B cell (primary cell): ENCODE measurements around the gene C12orf56. TPM values are rescaled to one million over a fixed set of nuclear protein-coding genes. Genes with fewer than 3 reads are reported as not detected.

Source experiments
- ATAC-seq: fragments of 200-7000 bp; cut with Tn5 transposase; one replicate; pipeline ENCODE4 v1.10.0; 2021; ENCODE audit warnings: low read depth, mild to moderate bottlenecking, moderate number of reproducible peaks, moderate library complexity
- CTCF ChIA-PET: fragments of 350-600 bp; sonication (Branson Sonifier 250); formaldehyde crosslinking; loops from one replicate; lab custom pipeline; 2021; ENCODE audit warnings: antibody characterized with exemption, inconsistent platforms; lab: Charles Lee
- POLR2A ChIA-PET: fragments of 350-600 bp; sonication (Branson Sonifier 250); formaldehyde crosslinking; loops from one replicate; lab custom pipeline; 2021; ENCODE audit warnings: antibody characterized with exemption; lab: Charles Lee
- DNase-seq: peaks from one replicate; pipeline ENCODE4 v3.0.0; 2013
- H2AFZ ChIP-seq: 2 replicates; pipeline ENCODE4 v1.6.1; 2012; ENCODE audit warnings: mild to moderate bottlenecking, low read depth, low read length; ENCODE audit not compliant: insufficient read depth, poor library complexity, severe bottlenecking
- H3K27ac ChIP-seq, 2 donors: 1 replicate in 1 of 2; 2 replicates in 1 of 2; pipeline ENCODE4 v1.5.1; 2012 to 2013; ENCODE audit warnings: low read length in 2 of 2, mild to moderate bottlenecking in 2 of 2, moderate library complexity in 1 of 2
- H3K27me3 ChIP-seq, 4 experiments: fragments of 200-600 bp in 1 of 4; sonication (generic) in 1 of 4; replicated peaks in 1 of 4; 1 replicate in 2 of 4; 2 replicates in 2 of 4; pipeline versions ENCODE4 v1.6.1 to v1.7.0; 2013 to 2016; ENCODE audit warnings: low read length in 3 of 4, mild to moderate bottlenecking in 2 of 4, mixed read lengths in 1 of 4, moderate library complexity in 1 of 4; ENCODE audit not compliant: insufficient read depth in 4 of 4, control insufficient read depth in 3 of 4; ENCODE audit errors: control extremely low read depth in 1 of 4
- H3K36me3 ChIP-seq, 2 experiments: replicated peaks in 1 of 2; 1 replicate in 1 of 2; 2 replicates in 1 of 2; pipeline versions ENCODE4 v1.6.1 to v1.7.1; 2013; ENCODE audit warnings: low read length in 1 of 2; ENCODE audit not compliant: insufficient read depth in 2 of 2, control insufficient read depth in 1 of 2; ENCODE audit errors: control extremely low read depth in 1 of 2, extremely low read depth in 1 of 2
- H3K4me1 ChIP-seq, 2 donors: fragments of 200-600 bp in 1 of 2; sonication (generic) in 1 of 2; 1 replicate in 1 of 2; 2 replicates in 1 of 2; pipeline versions ENCODE4 v1.5.1 to v1.6.1; 2013 to 2017; ENCODE audit warnings: low read length in 2 of 2; ENCODE audit not compliant: control insufficient read depth in 2 of 2, insufficient read depth in 2 of 2
- H3K4me2 ChIP-seq: replicated peaks from 2 replicates; pipeline ENCODE3; 2012; ENCODE audit warnings: mild to moderate bottlenecking, low read depth, low read length; ENCODE audit not compliant: poor library complexity, severe bottlenecking
- H3K4me3 ChIP-seq, 5 experiments: fragments of 200-600 bp in 1 of 5; sonication (generic) in 1 of 5; 1 replicate in 3 of 5; 2 replicates in 2 of 5; pipeline versions ENCODE4 v1.5.1 to v1.7.0; 2011 to 2016; ENCODE audit warnings: low read length in 4 of 5, mild to moderate bottlenecking in 4 of 5, low read depth in 2 of 5, control low read depth in 1 of 5, moderate library complexity in 1 of 5; ENCODE audit not compliant: insufficient read depth in 1 of 5; ENCODE audit errors: control extremely low read depth in 1 of 5, extremely low read depth in 1 of 5
- H3K79me2 ChIP-seq: fragments of 200-600 bp; sonication (generic); one replicate; pipeline ENCODE4 v1.6.0; 2016; ENCODE audit warnings: low read length; ENCODE audit not compliant: control insufficient read depth, insufficient read depth
- H3K9ac ChIP-seq: fragments of 200-600 bp; sonication (generic); 2 replicates; pipeline ENCODE4 v1.6.1; 2017; ENCODE audit warnings: mild to moderate bottlenecking, low read length, moderate library complexity
- H3K9me3 ChIP-seq, 3 donors: one replicate each; pipeline versions ENCODE4 v1.6.1 to v1.7.1; 2013; ENCODE audit warnings: low read length in 2 of 3; ENCODE audit not compliant: control insufficient read depth in 2 of 3, insufficient read depth in 1 of 3; ENCODE audit errors: control extremely low read depth in 1 of 3
- H4K20me1 ChIP-seq: 2 replicates; pipeline ENCODE4 v1.6.0; 2012; ENCODE audit warnings: mild to moderate bottlenecking, low read length; ENCODE audit not compliant: insufficient read depth, control insufficient read depth, poor library complexity, severe bottlenecking
- H3K27ac Mint-ChIP-seq: one replicate; pipeline ENCODE4 v1.8.0; 2021; ENCODE audit warnings: mixed read lengths
- H3K27me3 Mint-ChIP-seq: one replicate; pipeline ENCODE4 v1.8.0; 2021; ENCODE audit warnings: mixed read lengths
- H3K4me1 Mint-ChIP-seq: one replicate; pipeline ENCODE4 v1.8.0; 2021; ENCODE audit warnings: mixed read lengths
- H3K4me3 Mint-ChIP-seq: one replicate; pipeline ENCODE4 v1.8.0; 2021; ENCODE audit warnings: mixed read lengths
- H3K9me3 Mint-ChIP-seq: one replicate; pipeline ENCODE4 v1.8.0; 2022; ENCODE audit warnings: mixed read lengths; ENCODE audit not compliant: insufficient read depth
- CTCF ChIP-seq: fragments of 200-600 bp; IDR thresholded peaks from one replicate; pipeline ENCODE4 v1.8.0; 2022; ENCODE audit warnings: antibody characterized with exemption, mild to moderate bottlenecking
- EZH2 ChIP-seq: IDR thresholded peaks from 2 replicates; pipeline ENCODE4 v1.6.1; 2012; ENCODE audit warnings: borderline replicate concordance, low read depth, mild to moderate bottlenecking, moderate library complexity, low read length; ENCODE audit not compliant: insufficient read depth, poor library complexity, severe bottlenecking
- WGBS: methylation state at CpG from one replicate; pipeline ENCODE4 v1.1.5; 2013; ENCODE audit warnings: missing lambda C conversion rate; ENCODE audit not compliant: insufficient coverage; 5-methylcytosine and 5-hydroxymethylcytosine counted together
- intact Hi-C: fragments of 100-400 bp; cut with micrococcal nuclease; formaldehyde crosslinking; loops from one replicate; pipeline ENCODE4 v1.10.0; 2022
- polyA plus RNA-seq: library from polyadenylated mRNA; depleted of rRNA; stranded (reverse); fragments of >200 nt; gene quantifications from 2 replicates; pipeline ENCODE4 v1.2.3, GENCODE V29; 2012
- total RNA-seq, 2 donors: library from RNA; stranded (reverse); fragments of 120-200 nt in 1 of 2; gene quantifications; 1 replicate in 1 of 2; 2 replicates in 1 of 2; pipeline versions ENCODE4 v1.2.3 to v1.2.4, GENCODE V29; 2013 to 2022

C12orf56 gene
- total and polyA plus RNA-seq, 2 donors (not counting 1 experiment from before 2014, with no cell fraction given), result not detected

GRCh38 chr12:64427988-64428387, 37.4 kb upstream of the C12orf56 start:
- H3K4me3 Mint-ChIP-seq, result no peak overlapping the region
- H3K27ac Mint-ChIP-seq, result no peak overlapping the region
- Histone ChIP-seq H3K36me3 (peaks cover 22 to 89% of the 10 kb centered on the region in 2 experiments), H3K79me2 (no peaks in the 10 kb centered on the region), H2AFZ (no peak overlapping the region), H3K27me3 (no peaks in the 10 kb centered on the region), H3K9me3 (no peaks in the 10 kb centered on the region), H3K9ac (no peak overlapping the region), H3K4me3 (no peak overlapping the region), H4K20me1 (no peaks in the 10 kb centered on the region), H3K4me1 (no peaks in the 10 kb centered on the region), H3K4me2 (no peak overlapping the region), H3K27ac (no peak overlapping the region)
- DNase-seq (no peak), ATAC-seq (no peak)
- CTCF ChIA-PET, result interaction anchor here (0.8 kb wide), 1 partner anchor 269 kb away, joined by 3 read pairs; no protein-coding TSS in a partner anchor
- POLR2A ChIA-PET, result no interaction called here
- TF ChIP-seq EZH2, result no peak
- no peak for TF ChIP-seq CTCF
- intact Hi-C loops, result no loop called here
- no peaks in the 10 kb centered on the region for H3K4me1 Mint-ChIP-seq
- no CpG with 5 or more reads among the region's 1 CpG for WGBS
- H3K9me3 Mint-ChIP-seq, result no peaks in the 10 kb centered on the region
- no peaks in the 10 kb centered on the region for H3K27me3 Mint-ChIP-seq

- Histone ChIP-seq H3K79me2 (no peaks in the 10 kb centered on the region), H3K9me3 (no peaks in the 10 kb centered on the region), H3K27me3 (no peaks in the 10 kb centered on the region), H3K9ac (no peak overlapping the region), H2AFZ (no peak overlapping the region), H3K27ac (no peak overlapping the region), H4K20me1 (no peaks in the 10 kb centered on the region), H3K4me1 (no peaks in the 10 kb centered on the region), H3K4me3 (no peak overlapping the region), H3K4me2 (no peak overlapping the region), H3K36me3 (peaks cover 7 to 81% of the 10 kb centered on the region in 2 experiments)
- no peaks in the 10 kb centered on the region for H3K9me3 Mint-ChIP-seq
- intact Hi-C loops, result no loop called here
- no peaks in the 10 kb centered on the region for H3K27me3 Mint-ChIP-seq
- DNase-seq, result no peak
- no peaks in the 10 kb centered on the region for H3K4me1 Mint-ChIP-seq
- TF ChIP-seq CTCF (no peak), EZH2 (no peak)
- WGBS, result no CpG with 5 or more reads among the region's 3 CpGs
- no peak overlapping the region for H3K4me3 Mint-ChIP-seq
- ChIA-PET POLR2A (no interaction called here), CTCF (no interaction called here)
- H3K27ac Mint-ChIP-seq, result no peak overlapping the region
- no peak for ATAC-seq
Observed at GRCh38 chr12:64419696-64420095, 29.1 kb upstream of the C12orf56 start.
